ENCODE data around the gene OR2A25. TPM values are rescaled to one million over a fixed set of nuclear protein-coding genes. Genes with fewer than 3 reads are reported as not detected.

The OR2A25 gene
- total and polyA plus RNA-seq, 2 experiments from 2014 or later, result not detected

DNA sequence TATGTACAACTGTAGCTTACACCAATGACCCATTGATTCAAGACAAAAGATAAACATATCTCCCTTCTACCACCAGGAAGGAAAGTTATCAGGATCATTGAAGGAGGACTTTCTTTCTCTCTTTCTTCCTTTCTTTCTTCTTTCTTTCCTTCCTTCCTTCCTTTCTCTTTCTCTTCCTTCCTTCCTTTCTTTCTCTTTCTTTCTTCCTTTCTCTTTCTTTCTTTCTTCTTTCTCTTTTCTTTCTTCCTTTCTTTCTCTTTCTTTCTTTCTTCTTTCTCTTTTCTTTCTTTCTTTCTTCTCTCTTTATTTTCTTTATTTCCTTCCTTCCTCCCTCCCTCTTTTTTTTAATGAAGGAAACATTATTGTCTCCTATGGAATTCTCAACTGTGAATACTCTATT, 29.2 kb downstream of the OR2A25 start:
- Histone ChIP-seq H3K4me3 (no peak overlapping the region), H3K9me3 (ENCODE audit: low read depth) (no peaks in the 10 kb centered on the region), H3K4me1 (ENCODE audit: low read depth) (peaks cover 20% of the 10 kb centered on the region), H3K27me3 (no peaks in the 10 kb centered on the region), H3K36me3 (no peaks in the 10 kb centered on the region), H3K27ac (no peak overlapping the region)
- no peak for DNase-seq (ENCODE audit: low read depth in 1 of 2, low spot score in 1 of 2)
- TF ChIP-seq, protein P1, sequence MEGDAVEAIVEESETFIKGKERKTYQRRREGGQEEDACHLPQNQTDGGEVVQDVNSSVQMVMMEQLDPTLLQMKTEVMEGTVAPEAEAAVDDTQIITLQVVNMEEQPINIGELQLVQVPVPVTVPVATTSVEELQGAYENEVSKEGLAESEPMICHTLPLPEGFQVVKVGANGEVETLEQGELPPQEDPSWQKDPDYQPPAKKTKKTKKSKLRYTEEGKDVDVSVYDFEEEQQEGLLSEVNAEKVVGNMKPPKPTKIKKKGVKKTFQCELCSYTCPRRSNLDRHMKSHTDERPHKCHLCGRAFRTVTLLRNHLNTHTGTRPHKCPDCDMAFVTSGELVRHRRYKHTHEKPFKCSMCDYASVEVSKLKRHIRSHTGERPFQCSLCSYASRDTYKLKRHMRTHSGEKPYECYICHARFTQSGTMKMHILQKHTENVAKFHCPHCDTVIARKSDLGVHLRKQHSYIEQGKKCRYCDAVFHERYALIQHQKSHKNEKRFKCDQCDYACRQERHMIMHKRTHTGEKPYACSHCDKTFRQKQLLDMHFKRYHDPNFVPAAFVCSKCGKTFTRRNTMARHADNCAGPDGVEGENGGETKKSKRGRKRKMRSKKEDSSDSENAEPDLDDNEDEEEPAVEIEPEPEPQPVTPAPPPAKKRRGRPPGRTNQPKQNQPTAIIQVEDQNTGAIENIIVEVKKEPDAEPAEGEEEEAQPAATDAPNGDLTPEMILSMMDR (IDR thresholded peaks at IDR 0.05; ENCODE audit: low read depth, low read length), result no peak

GRCh38 chr7:144100607-144101006, 31.0 kb downstream of the OR2A25 start:
- TF ChIP-seq, protein P1 (IDR thresholded peaks at IDR 0.05; ENCODE audit: low read depth, low read length), result no peak
- H3K9me3 ChIP-seq (ENCODE audit: low read depth), result no peaks in the 10 kb centered on the region
- no peak overlapping the region for H3K4me3 ChIP-seq
- DNase-seq (ENCODE audit: low read depth in 1 of 2, low spot score in 1 of 2), result no peak
- H3K27me3 ChIP-seq, result no peaks in the 10 kb centered on the region
- peaks cover 20% of the 10 kb centered on the region for H3K4me1 ChIP-seq (ENCODE audit: low read depth)
- no peak overlapping the region for H3K27ac ChIP-seq
- H3K36me3 ChIP-seq, result no peaks in the 10 kb centered on the region

DNA sequence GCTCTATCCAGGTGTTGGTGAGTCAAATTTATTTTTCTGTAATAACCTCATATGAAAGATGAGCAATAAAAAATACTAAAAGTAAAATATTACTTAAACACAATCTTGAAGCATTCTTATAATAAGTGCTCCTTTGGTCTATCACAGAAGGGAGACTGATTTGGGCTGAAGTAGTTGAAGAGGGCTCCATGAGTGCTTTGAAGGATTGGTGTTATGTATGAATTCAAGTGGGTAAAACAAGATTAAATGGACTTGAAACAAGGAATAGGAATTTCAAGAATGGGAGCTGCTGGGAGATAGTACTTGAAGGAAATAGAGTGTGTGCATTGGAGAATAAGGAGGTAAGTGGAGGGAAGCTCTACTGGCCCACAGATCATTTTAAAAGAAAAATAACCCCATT, 32.4 kb downstream of the OR2A25 start:
- no peaks in the 10 kb centered on the region for H3K9me3 ChIP-seq (ENCODE audit: low read depth)
- H3K27me3 ChIP-seq, result no peaks in the 10 kb centered on the region
- H3K36me3 ChIP-seq, result no peaks in the 10 kb centered on the region
- no peak overlapping the region for H3K27ac ChIP-seq
- no peak overlapping the region for H3K4me3 ChIP-seq
- H3K4me1 ChIP-seq (ENCODE audit: low read depth), result peaks cover 20% of the 10 kb centered on the region
- peak in 1 of 2 donors; percentile 70 for DNase-seq (ENCODE audit: low read depth in 1 of 2, low spot score in 1 of 2)
- TF ChIP-seq, protein P1 (IDR thresholded peaks at IDR 0.05; ENCODE audit: low read depth, low read length), result no peak

- TF ChIP-seq, protein P1 (IDR thresholded peaks at IDR 0.05; ENCODE audit: low read depth, low read length), result no peak
- H3K27me3 ChIP-seq, result no peaks in the 10 kb centered on the region
- H3K4me1 ChIP-seq (ENCODE audit: low read depth), result peaks cover 20% of the 10 kb centered on the region
- no peak for DNase-seq (ENCODE audit: low read depth in 1 of 2, low spot score in 1 of 2)
- no peaks in the 10 kb centered on the region for H3K36me3 ChIP-seq
- no peaks in the 10 kb centered on the region for H3K9me3 ChIP-seq (ENCODE audit: low read depth)
- no peak overlapping the region for H3K4me3 ChIP-seq
- H3K27ac ChIP-seq, result no peak overlapping the region
Observed at GRCh38 chr7:144105211-144105610, 35.6 kb downstream of the OR2A25 start.

- Histone ChIP-seq H3K27ac (no peak within 1 kb of the TSS), H3K4me3 (no peak within 1 kb of the TSS), H3K36me3 (no peaks in the 10 kb centered on the region), H3K27me3 (no peaks in the 10 kb centered on the region), H3K9me3 (ENCODE audit: low read depth) (no peaks in the 10 kb centered on the region), H3K4me1 (ENCODE audit: low read depth) (no peaks in the 10 kb centered on the region)
- TF ChIP-seq, protein P1 (IDR thresholded peaks at IDR 0.05; ENCODE audit: low read depth, low read length), result no peak
- DNase-seq (ENCODE audit: low read depth in 1 of 2, low spot score in 1 of 2), result no peak
Observed at GRCh38 chr7:144109283-144109682, 39.7 kb downstream of the OR2A25 start, which contains the start of gene OR2A2. Gene OR2A2, plus strand, starts transcription at chr7:144109583. Its CDS starts 0 bp downstream, at chr7:144109583.

DNA sequence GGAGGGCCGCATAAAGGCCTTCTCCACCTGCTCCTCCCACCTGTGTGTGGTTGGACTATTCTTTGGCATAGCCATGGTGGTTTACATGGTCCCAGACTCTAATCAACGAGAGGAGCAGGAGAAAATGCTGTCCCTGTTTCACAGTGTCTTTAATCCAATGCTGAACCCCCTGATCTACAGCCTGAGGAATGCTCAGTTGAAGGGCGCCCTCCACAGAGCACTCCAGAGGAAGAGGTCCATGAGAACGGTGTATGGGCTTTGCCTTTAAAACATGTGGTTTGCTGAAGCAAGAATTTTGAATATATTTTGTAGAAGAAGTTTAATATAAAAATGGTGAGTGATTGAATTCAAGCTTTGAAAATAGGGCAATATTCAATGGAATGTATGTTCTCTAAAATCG, 40.7 kb downstream of the OR2A25 start:
- no peak overlapping the region for H3K4me3 ChIP-seq
- H3K9me3 ChIP-seq (ENCODE audit: low read depth), result no peaks in the 10 kb centered on the region
- no peak overlapping the region for H3K27ac ChIP-seq
- H3K4me1 ChIP-seq (ENCODE audit: low read depth), result no peaks in the 10 kb centered on the region
- no peaks in the 10 kb centered on the region for H3K36me3 ChIP-seq
- DNase-seq (ENCODE audit: low read depth in 1 of 2, low spot score in 1 of 2), result no peak
- no peaks in the 10 kb centered on the region for H3K27me3 ChIP-seq
- TF ChIP-seq, protein P1 (IDR thresholded peaks at IDR 0.05; ENCODE audit: low read depth, low read length), result no peak

Data from cardiac muscle cell (in vitro differentiated cells and primary cell).